GM13976 (cell line): ENCODE results near the gene LMO4.

Experiments used
- DNase-seq: peaks from one replicate; pipeline ENCODE4 v3.0.0; 2012; ENCODE audit warnings: low spot score
- in situ Hi-C: fragments of 300-500 bp; cut with MboI; formaldehyde crosslinking; loops from one replicate; pipeline ENCODE4 v1.12.0; 2022; ENCODE audit warnings: low sequenced_read_pairs, mixed read lengths, inconsistent platforms; ENCODE audit not compliant: unreplicated experiment
- TF ChIP-seq, protein P1 (sequence below): IDR thresholded peaks from 2 replicates; pipeline ENCODE4 v1.5.1; 2012; ENCODE audit warnings: borderline replicate concordance, mild to moderate bottlenecking; ENCODE audit not compliant: insufficient read depth; ENCODE audit errors: extremely low read depth, missing control alignments, control extremely low read depth

Gene LMO4

DNA sequence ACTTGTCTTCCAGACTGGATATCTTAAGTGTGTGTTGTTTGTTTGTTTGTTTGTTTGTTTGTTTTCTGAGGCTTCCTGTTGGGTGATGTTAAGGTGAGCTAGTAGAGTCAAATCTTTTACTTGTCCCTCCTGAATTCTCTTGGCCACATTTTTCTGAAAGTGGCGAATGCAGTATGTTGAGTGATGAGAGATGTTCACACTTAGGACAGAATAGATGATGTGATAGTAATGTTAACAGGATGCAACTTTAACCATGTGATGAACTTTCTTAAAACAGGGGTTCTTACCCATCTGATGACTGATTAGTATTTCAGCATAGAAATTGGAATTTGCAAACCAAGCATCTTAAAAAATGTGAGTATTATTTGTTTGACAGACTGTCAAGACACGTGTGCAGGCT lies 40.2 kb downstream of the LMO4 start:
- TF ChIP-seq, protein P1, sequence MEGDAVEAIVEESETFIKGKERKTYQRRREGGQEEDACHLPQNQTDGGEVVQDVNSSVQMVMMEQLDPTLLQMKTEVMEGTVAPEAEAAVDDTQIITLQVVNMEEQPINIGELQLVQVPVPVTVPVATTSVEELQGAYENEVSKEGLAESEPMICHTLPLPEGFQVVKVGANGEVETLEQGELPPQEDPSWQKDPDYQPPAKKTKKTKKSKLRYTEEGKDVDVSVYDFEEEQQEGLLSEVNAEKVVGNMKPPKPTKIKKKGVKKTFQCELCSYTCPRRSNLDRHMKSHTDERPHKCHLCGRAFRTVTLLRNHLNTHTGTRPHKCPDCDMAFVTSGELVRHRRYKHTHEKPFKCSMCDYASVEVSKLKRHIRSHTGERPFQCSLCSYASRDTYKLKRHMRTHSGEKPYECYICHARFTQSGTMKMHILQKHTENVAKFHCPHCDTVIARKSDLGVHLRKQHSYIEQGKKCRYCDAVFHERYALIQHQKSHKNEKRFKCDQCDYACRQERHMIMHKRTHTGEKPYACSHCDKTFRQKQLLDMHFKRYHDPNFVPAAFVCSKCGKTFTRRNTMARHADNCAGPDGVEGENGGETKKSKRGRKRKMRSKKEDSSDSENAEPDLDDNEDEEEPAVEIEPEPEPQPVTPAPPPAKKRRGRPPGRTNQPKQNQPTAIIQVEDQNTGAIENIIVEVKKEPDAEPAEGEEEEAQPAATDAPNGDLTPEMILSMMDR, result no peak
- DNase-seq, result no peak
- in situ Hi-C loops, result no loop called here

DNA sequence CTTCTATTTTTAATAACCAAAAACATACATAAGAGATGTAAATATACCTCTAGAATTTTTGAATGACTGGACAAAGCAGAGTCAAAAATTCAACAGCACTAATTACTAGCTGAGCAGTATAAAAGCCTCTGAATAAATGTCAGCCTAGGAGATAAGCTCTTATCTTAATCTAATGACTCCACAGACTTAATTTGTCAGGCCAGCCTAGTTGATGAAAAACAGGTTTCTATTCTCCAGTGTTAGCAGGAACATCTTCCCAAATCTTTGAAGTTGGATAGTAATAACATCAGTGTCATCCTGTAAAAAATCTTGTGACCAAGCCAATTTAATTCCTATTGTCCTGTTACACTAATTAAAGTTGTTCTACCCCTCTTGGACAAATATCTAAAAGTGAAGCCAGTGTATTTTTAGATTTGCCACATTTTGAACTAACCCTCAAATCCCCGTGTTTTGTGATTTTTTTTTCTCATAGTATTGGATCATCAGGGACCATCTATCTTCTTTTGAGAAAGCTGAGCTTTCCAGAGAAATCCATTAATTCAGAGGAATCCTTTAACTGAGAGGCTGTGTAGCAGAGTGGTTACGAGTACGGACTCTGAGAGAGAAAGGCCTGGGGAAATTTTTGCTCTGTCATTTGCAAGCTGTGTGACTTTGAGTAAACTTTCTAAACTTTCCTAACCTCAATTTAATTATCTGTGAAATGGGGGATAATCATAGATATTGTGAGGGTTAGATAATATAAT lies 41.2 kb downstream of the LMO4 start:
- TF ChIP-seq, protein P1, result no peak
- DNase-seq, result no peak
- in situ Hi-C loops, result no loop called here

DNA sequence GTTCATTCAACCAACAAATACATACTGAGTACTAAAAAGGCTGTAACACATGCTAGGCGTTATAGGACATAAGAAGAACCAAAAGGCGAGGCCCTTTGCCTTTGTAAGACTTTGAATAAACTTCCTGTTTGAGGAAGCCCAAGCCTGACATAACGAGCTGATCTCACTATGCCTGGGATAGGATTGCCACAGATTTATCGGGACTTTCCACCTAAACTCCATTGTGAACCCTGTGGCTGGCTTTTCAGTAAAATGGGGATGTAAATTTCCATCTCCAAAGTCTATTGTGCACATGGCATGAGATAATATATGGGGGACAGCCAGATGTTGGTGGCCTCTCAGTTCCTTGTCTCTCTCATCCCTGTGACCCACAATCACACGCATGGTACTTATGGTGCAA lies 41.9 kb downstream of the LMO4 start:
- in situ Hi-C loops, result no loop called here
- TF ChIP-seq, protein P1, result no peak
- no peak for DNase-seq

DNA sequence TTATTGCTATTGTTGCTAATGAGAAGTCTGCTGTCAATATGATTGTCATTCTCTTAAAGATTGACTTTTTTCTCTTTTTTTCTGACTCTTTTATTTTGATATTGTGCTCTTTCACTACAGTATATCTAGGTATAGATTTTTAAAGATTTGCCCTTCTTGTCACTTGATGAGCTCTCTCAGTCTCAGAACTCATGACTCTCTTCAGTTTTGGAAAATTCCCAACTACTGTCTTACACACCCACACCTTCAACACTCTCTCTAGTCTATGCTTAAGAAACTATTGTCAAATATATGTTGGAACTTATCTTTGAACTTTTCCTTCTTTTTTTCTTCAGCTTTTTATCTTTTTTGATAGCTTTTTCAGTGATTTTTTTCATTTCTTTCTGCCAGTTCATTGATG lies 50.6 kb downstream of the LMO4 start:
- DNase-seq, result no peak
- in situ Hi-C loops, result no loop called here
- TF ChIP-seq, protein P1, result no peak

DNA sequence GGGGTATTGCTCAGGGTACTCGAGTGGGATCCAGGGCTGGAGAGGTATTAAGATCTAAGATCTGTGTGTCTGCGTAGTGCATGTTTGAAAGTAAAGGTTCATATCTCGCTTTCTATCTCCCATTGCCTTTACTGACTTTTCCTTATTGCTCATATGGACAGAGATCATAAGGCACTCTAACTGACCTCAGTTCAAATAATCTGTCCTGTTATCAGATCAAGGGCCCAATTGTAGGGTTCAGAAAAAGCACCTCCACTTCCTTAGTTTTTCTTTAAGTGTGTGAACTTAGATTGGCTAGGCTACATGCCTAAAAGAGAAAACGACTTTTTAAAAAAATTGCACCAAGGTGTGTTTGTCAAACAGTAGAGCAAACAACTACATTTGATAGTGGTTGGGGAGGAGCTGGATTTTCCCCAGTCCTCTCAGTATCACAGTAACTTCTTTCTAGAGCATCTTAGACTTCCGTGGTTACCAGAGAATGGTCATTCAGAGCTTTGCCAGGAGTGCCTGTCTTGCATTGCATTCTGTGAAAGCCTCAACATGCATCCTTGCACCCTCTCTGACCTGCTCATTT lies 57.6 kb downstream of the LMO4 start:
- DNase-seq, result no peak
- TF ChIP-seq, protein P1, result no peak
- in situ Hi-C loops, result no loop called here

DNA sequence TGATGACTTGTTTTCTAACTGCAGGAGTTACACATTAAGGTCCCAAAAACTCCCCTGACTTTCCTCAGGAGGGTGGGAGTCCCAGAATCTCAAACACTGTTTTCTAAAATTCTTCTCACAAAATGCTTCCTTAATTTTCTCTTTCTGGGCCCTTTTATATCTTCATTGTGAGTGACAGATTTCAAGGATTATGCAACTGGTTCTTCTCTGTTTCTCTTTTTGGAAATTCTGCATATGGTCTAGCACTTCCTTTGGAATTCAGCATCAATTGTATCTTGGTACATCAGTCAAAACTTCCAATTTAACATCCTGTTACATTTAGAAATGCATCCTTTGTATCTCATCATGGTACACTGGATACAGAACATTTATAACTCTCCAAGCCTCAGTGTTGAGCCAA lies 59.7 kb downstream of the LMO4 start:
- in situ Hi-C loops, result no loop called here
- DNase-seq, result no peak
- TF ChIP-seq, protein P1, result no peak

DNA sequence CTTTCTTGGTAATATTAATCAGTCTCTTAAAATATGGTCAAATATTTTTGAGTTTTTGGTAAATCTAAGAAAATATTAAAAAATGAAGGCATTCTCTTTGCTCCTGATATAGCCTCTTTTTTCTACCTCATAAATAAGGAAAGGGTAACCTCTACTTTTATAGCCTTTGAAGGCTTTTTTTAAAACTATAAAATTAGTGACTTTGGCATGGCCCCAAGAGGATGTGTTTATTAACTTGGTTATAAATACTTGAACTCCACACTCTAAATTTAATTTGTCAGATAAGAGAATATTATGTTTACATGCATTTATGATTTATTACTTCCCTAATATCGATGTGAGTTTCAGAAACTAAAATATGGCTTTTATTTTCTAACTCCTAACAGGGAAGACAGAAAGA lies 60.3 kb downstream of the LMO4 start:
- DNase-seq, result no peak
- in situ Hi-C loops, result no loop called here
- TF ChIP-seq, protein P1, result no peak
